Stimulated activated CD4-positive, alpha-beta T cell treated with anti-CD3 and anti-CD28 coated beads, Interleukin-12 subunit alpha, Interleukin-12 subunit beta, amount 100 ng/mL, for 4 hours (primary cell): ENCODE data around the gene HPF1.

Source experiments
- DNase-seq: peaks from one replicate; pipeline ENCODE4 v3.0.0-alpha.2; 2020

The HPF1 gene

GRCh38 chr4:169730564-169730963 is 27.2 kb downstream of the HPF1 start:
- no peak for DNase-seq

GRCh38 chr4:169727616-169728015 is 30.1 kb downstream of the HPF1 start:
- DNase-seq = no peak

GRCh38 chr4:169724260-169724659 is 33.5 kb downstream of the HPF1 start:
- no peak for DNase-seq

GRCh38 chr4:169723207-169723965 is 34.4 kb downstream of the HPF1 start:
- DNase-seq = no peak

GRCh38 chr4:169720529-169720928 is 37.2 kb downstream of the HPF1 start:
- DNase-seq = no peak

- DNase-seq = no peak
Measured at GRCh38 chr4:169716677-169717076, 41.1 kb downstream of the HPF1 start.

- DNase-seq = no peak
Measured at GRCh38 chr4:169715826-169716225, 41.9 kb downstream of the HPF1 start.

- no peak for DNase-seq
Measured at GRCh38 chr4:169707958-169708643, 49.6 kb downstream of the HPF1 start.

- DNase-seq = no peak
Measured at GRCh38 chr4:169698331-169698730, 59.4 kb downstream of the HPF1 start.

GRCh38 chr4:169690787-169691186 is 67.0 kb downstream of the HPF1 start:
- DNase-seq = no peak

- no peak for DNase-seq
Measured at GRCh38 chr4:169689681-169690080, 68.1 kb downstream of the HPF1 start.

GRCh38 chr4:169682372-169683047 is 75.2 kb downstream of the HPF1 start:
- no peak for DNase-seq
